ENCODE results near the gene ALK.

ALK gene

GRCh38 chr2:29612568-29612967 is 308.8 kb downstream of the ALK start:
- no peak for DNase-seq (ENCODE audit: low read depth, low spot score)

GRCh38 chr2:29611850-29612249 is 309.5 kb downstream of the ALK start:
- no peak for DNase-seq (ENCODE audit: low read depth, low spot score)

- no peak for DNase-seq (ENCODE audit: low read depth, low spot score)
Observed at GRCh38 chr2:29611261-29611660, 310.1 kb downstream of the ALK start.

GRCh38 chr2:29610569-29610968 is 310.8 kb downstream of the ALK start:
- DNase-seq (ENCODE audit: low read depth, low spot score) = no peak

- DNase-seq (ENCODE audit: low read depth, low spot score) = no peak
Observed at GRCh38 chr2:29607038-29607420, 314.4 kb downstream of the ALK start.

- DNase-seq (ENCODE audit: low read depth, low spot score) = peak; percentile 88
Observed at GRCh38 chr2:29606104-29607037, 315.0 kb downstream of the ALK start.

GRCh38 chr2:29603341-29603740 is 318.0 kb downstream of the ALK start:
- DNase-seq (ENCODE audit: low read depth, low spot score) = no peak

GRCh38 chr2:29601872-29602271 is 319.5 kb downstream of the ALK start:
- no peak for DNase-seq (ENCODE audit: low read depth, low spot score)

- DNase-seq (ENCODE audit: low read depth, low spot score) = no peak
Observed at GRCh38 chr2:29601321-29601720, 320.1 kb downstream of the ALK start.

GRCh38 chr2:29599946-29600345 is 321.4 kb downstream of the ALK start:
- DNase-seq (ENCODE audit: low read depth, low spot score) = no peak

- no peak for DNase-seq (ENCODE audit: low read depth, low spot score)
Observed at GRCh38 chr2:29598978-29599377, 322.4 kb downstream of the ALK start.

GRCh38 chr2:29597035-29597434 is 324.4 kb downstream of the ALK start:
- no peak for DNase-seq (ENCODE audit: low read depth, low spot score)

- DNase-seq (ENCODE audit: low read depth, low spot score) = no peak
Observed at GRCh38 chr2:29596584-29596983, 324.8 kb downstream of the ALK start.

GRCh38 chr2:29591600-29591999 is 329.8 kb downstream of the ALK start:
- no peak for DNase-seq (ENCODE audit: low read depth, low spot score)

- no peak for DNase-seq (ENCODE audit: low read depth, low spot score)
Observed at GRCh38 chr2:29590211-29590610, 331.2 kb downstream of the ALK start.

- no peak for DNase-seq (ENCODE audit: low read depth, low spot score)
Observed at GRCh38 chr2:29589440-29590103, 331.8 kb downstream of the ALK start.

- no peak for DNase-seq (ENCODE audit: low read depth, low spot score)
Observed at GRCh38 chr2:29587402-29588190, 333.8 kb downstream of the ALK start.

GRCh38 chr2:29586919-29587318 is 334.5 kb downstream of the ALK start:
- DNase-seq (ENCODE audit: low read depth, low spot score) = no peak

- no peak for DNase-seq (ENCODE audit: low read depth, low spot score)
Observed at GRCh38 chr2:29583548-29584156, 337.7 kb downstream of the ALK start.

- DNase-seq (ENCODE audit: low read depth, low spot score) = no peak
Observed at GRCh38 chr2:29583104-29583503, 338.3 kb downstream of the ALK start.

- no peak for DNase-seq (ENCODE audit: low read depth, low spot score)
Observed at GRCh38 chr2:29582062-29582461, 339.3 kb downstream of the ALK start.

- peak; percentile 50 for DNase-seq (ENCODE audit: low read depth, low spot score)
Observed at GRCh38 chr2:29580223-29580622, 341.2 kb downstream of the ALK start.
